HepG2 (cell line): ENCODE results near the gene PGAP3.

ENCODE experiments used
- ATF7 ChIP-seq, 2 experiments: fragments of 450-650 bp in 1 of 2; sonication (generic) in 1 of 2; formaldehyde crosslinking in 1 of 2; IDR thresholded peaks; 2 replicates each; pipeline versions ENCODE4 v1.4.0 to v1.6.1; 2016 to 2020; ENCODE audit warnings: antibody characterized with exemption in 1 of 2, mild to moderate bottlenecking in 1 of 2, missing genetic modification reagents in 1 of 2
- FOSL1 ChIP-seq: sonication (generic); formaldehyde crosslinking; IDR thresholded peaks from 2 replicates; pipeline ENCODE4 v1.9.0; 2021; ENCODE audit warnings: missing genetic modification reagents, borderline replicate concordance
- FOXP1 ChIP-seq, 2 experiments: fragments of 450-650 bp in 1 of 2; IDR thresholded peaks; 2 replicates each; pipeline ENCODE4 v1.6.1; 2017 to 2018; ENCODE audit warnings: antibody characterized with exemption in 1 of 2
- HCFC1 ChIP-seq: fragments of 150-350 bp; IDR thresholded peaks from 2 replicates; pipeline ENCODE4 v1.6.1; 2014; ENCODE audit warnings: low read depth, low read length
- POLR2AphosphoS5 ChIP-seq: IDR thresholded peaks from 2 replicates; pipeline ENCODE4 v1.6.1; 2012; ENCODE audit warnings: low read depth, low read length
- SMAD3 ChIP-seq: sonication (generic); formaldehyde crosslinking; IDR thresholded peaks from 2 replicates; pipeline ENCODE4 v1.4.0; 2020; ENCODE audit warnings: missing genetic modification reagents
- TBL1XR1 ChIP-seq: fragments of 150-350 bp; IDR thresholded peaks from 2 replicates; pipeline ENCODE4 v1.6.1; 2014; ENCODE audit warnings: borderline replicate concordance, low read length; ENCODE audit not compliant: partially characterized antibody
- XRCC5 ChIP-seq: fragments of 200-400 bp; formaldehyde crosslinking; optimal IDR thresholded peaks from 2 replicates; pipeline ENCODE3; 2017; ENCODE audit warnings: mild to moderate bottlenecking, low read length
- YY1 ChIP-seq: IDR thresholded peaks from 2 replicates; pipeline ENCODE4 v1.6.1; 2011; ENCODE audit warnings: low read length, low read depth, moderate library complexity, mild to moderate bottlenecking; ENCODE audit not compliant: insufficient read depth, insufficient replicate concordance
- TF ChIP-seq, protein P1 (sequence below): sonication (generic); formaldehyde crosslinking; IDR thresholded peaks from 2 replicates; pipeline ENCODE4 v1.8.0; 2022; ENCODE audit warnings: mild to moderate bottlenecking, missing genetic modification reagents

GRCh38 chr17:39704821-39705551 lies 17.1 kb upstream of the PGAP3 start:
- TF ChIP-seq, protein P1, sequence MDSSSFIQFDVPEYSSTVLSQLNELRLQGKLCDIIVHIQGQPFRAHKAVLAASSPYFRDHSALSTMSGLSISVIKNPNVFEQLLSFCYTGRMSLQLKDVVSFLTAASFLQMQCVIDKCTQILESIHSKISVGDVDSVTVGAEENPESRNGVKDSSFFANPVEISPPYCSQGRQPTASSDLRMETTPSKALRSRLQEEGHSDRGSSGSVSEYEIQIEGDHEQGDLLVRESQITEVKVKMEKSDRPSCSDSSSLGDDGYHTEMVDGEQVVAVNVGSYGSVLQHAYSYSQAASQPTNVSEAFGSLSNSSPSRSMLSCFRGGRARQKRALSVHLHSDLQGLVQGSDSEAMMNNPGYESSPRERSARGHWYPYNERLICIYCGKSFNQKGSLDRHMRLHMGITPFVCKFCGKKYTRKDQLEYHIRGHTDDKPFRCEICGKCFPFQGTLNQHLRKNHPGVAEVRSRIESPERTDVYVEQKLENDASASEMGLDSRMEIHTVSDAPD (CRISPR knock-in tag): no peak
- TF ChIP-seq TBL1XR1: no peak
- TF ChIP-seq XRCC5: no peak
- TF ChIP-seq FOXP1 (IDR thresholded peaks at IDR 0.05): no peak
- no peak for TF ChIP-seq FOXP1 (CRISPR knock-in tag; IDR thresholded peaks at IDR 0.05)
- no peak for TF ChIP-seq SMAD3 (CRISPR knock-in tag)
- TF ChIP-seq YY1: no peak
- TF ChIP-seq ATF7 (IDR thresholded peaks at IDR 0.05): no peak
- no peak for TF ChIP-seq ATF7 (CRISPR knock-in tag; IDR thresholded peaks at IDR 0.05)
- no peak for TF ChIP-seq POLR2AphosphoS5
- TF ChIP-seq HCFC1: no peak
- TF ChIP-seq FOSL1 (CRISPR knock-in tag): no peak
